HUES48 (cell line): ENCODE measurements around the gene GNAI3.

Experiments used
- H3K27ac ChIP-seq: one replicate; pipeline ENCODE4 v1.7.0; 2013; ENCODE audit warnings: low read depth, low read length, inconsistent platforms
- H3K27me3 ChIP-seq: 2 replicates; pipeline ENCODE4 v1.6.1; 2013; ENCODE audit warnings: mild to moderate bottlenecking, low read length; ENCODE audit not compliant: control insufficient read depth, insufficient read depth
- H3K36me3 ChIP-seq: 2 replicates; pipeline ENCODE4 v1.6.1; 2013; ENCODE audit warnings: low read length; ENCODE audit not compliant: control insufficient read depth, insufficient read depth
- H3K4me1 ChIP-seq: 2 replicates; pipeline ENCODE4 v1.6.1; 2013; ENCODE audit warnings: mild to moderate bottlenecking, low read length; ENCODE audit not compliant: control insufficient read depth, insufficient read depth
- H3K4me3 ChIP-seq: 2 replicates; pipeline ENCODE4 v1.5.1; 2013; ENCODE audit warnings: mild to moderate bottlenecking, low read depth, low read length
- H3K9ac ChIP-seq: 2 replicates; pipeline ENCODE4 v1.6.1; 2013; ENCODE audit warnings: mild to moderate bottlenecking, low read depth, low read length, moderate library complexity
- H3K9me3 ChIP-seq: 2 replicates; pipeline ENCODE4 v1.6.1; 2013; ENCODE audit warnings: low read length; ENCODE audit not compliant: control insufficient read depth, insufficient read depth

GNAI3 gene

GRCh38 chr1:109556563-109556962 is 8.1 kb downstream of the GNAI3 start:
- H3K9ac ChIP-seq = no peak overlapping the region
- no peak overlapping the region for H3K4me3 ChIP-seq
- 0 out of 2 replicates have a peak, but pooled peaks cover 2% of the 10 kb centered on the region for H3K4me1 ChIP-seq
- no peaks in the 10 kb centered on the region for H3K36me3 ChIP-seq
- no peaks in the 10 kb centered on the region for H3K27me3 ChIP-seq
- no peaks in the 10 kb centered on the region for H3K9me3 ChIP-seq
- H3K27ac ChIP-seq = no peak overlapping the region

DNA sequence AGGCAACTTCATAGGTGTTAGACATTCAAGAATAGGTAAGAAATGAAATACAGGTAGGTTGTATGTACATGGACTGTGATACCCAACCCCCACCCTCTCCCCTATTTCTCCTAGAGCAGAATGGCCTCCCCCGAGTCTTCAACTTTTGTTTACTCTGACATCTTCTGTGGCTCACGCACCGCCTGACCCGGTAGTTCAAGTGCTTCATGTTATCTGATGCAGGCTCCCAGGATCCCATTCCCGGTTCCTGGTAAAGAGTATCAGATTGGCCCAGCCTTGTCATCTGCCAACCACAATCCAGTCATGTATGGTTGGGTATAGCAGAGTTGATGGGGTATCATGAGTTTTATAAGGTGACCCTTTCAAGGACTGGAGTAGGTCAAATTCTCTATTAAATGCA is 9.1 kb downstream of the GNAI3 start:
- H3K27me3 ChIP-seq = no peaks in the 10 kb centered on the region
- peaks cover 11% of the 10 kb centered on the region; the same call in 1 of the 2 replicates for H3K4me1 ChIP-seq
- no peak overlapping the region for H3K27ac ChIP-seq
- no peaks in the 10 kb centered on the region for H3K36me3 ChIP-seq
- H3K9me3 ChIP-seq = no peaks in the 10 kb centered on the region
- no peak overlapping the region for H3K4me3 ChIP-seq
- H3K9ac ChIP-seq = no peak overlapping the region

DNA sequence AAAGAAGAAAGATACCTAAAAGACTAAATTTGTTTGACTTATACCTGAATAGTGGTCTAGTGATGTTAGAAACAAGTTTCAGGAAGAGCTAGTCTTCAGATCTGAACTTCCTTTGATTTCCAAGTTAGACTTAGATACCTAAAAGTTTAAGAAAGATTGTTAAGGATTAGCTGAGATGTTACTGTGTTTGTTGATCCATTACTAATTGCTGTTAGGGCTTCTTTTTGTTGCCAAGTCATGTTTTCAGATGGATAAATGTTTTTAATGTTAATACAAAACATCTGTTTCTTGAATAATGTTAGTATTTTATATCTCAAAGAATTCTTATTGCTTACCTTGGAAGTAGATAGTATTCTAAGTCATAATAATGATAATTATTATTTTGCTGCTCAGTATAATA is 11.6 kb downstream of the GNAI3 start:
- Histone ChIP-seq H3K27me3 (no peaks in the 10 kb centered on the region), H3K9me3 (no peaks in the 10 kb centered on the region), H3K4me1 (peaks cover 34% of the 10 kb centered on the region), H3K9ac (no peak overlapping the region), H3K4me3 (no peak overlapping the region), H3K27ac (no peak overlapping the region), H3K36me3 (no peaks in the 10 kb centered on the region)

DNA sequence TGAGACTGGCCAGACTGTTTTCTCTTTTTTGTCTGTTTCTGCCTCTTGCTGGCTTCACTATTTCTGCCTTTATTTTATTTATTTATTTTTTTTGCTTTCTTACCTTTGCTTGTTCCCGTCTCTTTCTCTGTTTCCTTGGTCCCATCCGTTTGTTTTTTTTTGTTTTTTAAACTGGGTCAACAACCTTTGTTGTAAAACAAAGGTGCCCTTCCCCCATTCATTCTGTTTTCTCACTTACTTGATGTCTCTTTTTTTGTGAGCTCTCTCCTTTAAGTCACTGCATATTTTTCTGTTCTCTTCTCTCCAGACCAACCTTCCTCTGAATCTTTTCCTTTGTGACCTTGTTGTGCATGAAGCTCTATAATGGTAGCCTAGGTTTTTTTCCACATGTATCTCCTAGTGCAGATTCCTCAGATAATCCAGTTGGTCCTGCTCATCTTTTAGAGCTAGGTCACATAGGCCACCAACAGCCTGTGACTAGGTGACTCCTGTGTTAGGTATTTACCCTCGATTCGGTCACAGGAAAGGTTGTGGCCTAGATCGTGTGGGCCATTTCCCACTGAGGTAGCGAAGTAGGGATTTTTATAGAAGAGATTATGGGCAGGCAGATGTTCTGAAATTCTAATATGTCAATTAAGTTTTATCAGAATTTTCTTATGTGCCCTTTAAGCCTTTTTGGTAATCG is 15.9 kb downstream of the GNAI3 start:
- Histone ChIP-seq H3K27ac (peak overlapping the region; percentile 93), H3K9me3 (no peaks in the 10 kb centered on the region), H3K9ac (peak overlapping the region; percentile 42), H3K4me3 (peak overlapping the region; percentile 42), H3K36me3 (no peaks in the 10 kb centered on the region), H3K4me1 (peaks cover 50% of the 10 kb centered on the region), H3K27me3 (no peaks in the 10 kb centered on the region)

GRCh38 chr1:109565241-109565640 is 16.8 kb downstream of the GNAI3 start:
- Histone ChIP-seq H3K36me3 (no peaks in the 10 kb centered on the region), H3K9me3 (no peaks in the 10 kb centered on the region), H3K4me3 (no peak overlapping the region), H3K27me3 (no peaks in the 10 kb centered on the region), H3K27ac (peak overlapping the region; percentile 93), H3K9ac (no peak overlapping the region), H3K4me1 (peaks cover 54% of the 10 kb centered on the region)

DNA sequence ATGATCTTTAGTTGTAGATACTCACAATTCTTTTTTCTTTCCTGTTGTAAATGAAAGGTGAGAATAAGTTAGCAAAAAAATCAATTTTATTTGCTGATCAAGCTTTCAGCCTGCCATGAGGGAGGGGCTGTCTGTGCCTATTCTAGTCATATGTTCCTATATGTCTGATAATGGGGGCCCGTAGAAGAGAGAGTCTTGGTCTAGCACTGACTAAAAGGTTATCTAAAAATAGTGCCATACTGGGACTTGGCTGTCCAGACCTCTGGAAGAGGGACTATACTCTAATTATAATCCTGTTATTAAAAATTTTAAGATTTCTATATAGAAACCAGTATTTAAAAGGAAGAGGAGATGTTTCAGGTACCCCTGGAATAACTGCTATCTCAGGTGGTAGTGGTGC is 18.6 kb downstream of the GNAI3 start:
- peaks cover 53% of the 10 kb centered on the region for H3K4me1 ChIP-seq
- no peaks in the 10 kb centered on the region for H3K27me3 ChIP-seq
- H3K4me3 ChIP-seq = no peak overlapping the region
- H3K36me3 ChIP-seq = no peaks in the 10 kb centered on the region
- H3K27ac ChIP-seq = no peak overlapping the region
- no peak overlapping the region for H3K9ac ChIP-seq
- H3K9me3 ChIP-seq = no peaks in the 10 kb centered on the region

- Histone ChIP-seq H3K4me1 (peaks cover 42% of the 10 kb centered on the region), H3K27me3 (no peaks in the 10 kb centered on the region), H3K9me3 (no peaks in the 10 kb centered on the region), H3K9ac (no peak overlapping the region), H3K36me3 (no peaks in the 10 kb centered on the region), H3K27ac (no peak overlapping the region), H3K4me3 (no peak overlapping the region)
Measured at GRCh38 chr1:109567877-109568672, 19.7 kb downstream of the GNAI3 start.

GRCh38 chr1:109569323-109569722 is 20.9 kb downstream of the GNAI3 start:
- H3K27me3 ChIP-seq = no peaks in the 10 kb centered on the region
- H3K9ac ChIP-seq = no peak overlapping the region
- H3K27ac ChIP-seq = no peak overlapping the region
- H3K4me1 ChIP-seq = peaks cover 31% of the 10 kb centered on the region
- no peak overlapping the region for H3K4me3 ChIP-seq
- H3K9me3 ChIP-seq = no peaks in the 10 kb centered on the region
- H3K36me3 ChIP-seq = peaks cover 4% of the 10 kb centered on the region; the same call in 1 of the 2 replicates

GRCh38 chr1:109570414-109570813 is 22.0 kb downstream of the GNAI3 start:
- peaks cover 4% of the 10 kb centered on the region; the same call in 1 of the 2 replicates for H3K36me3 ChIP-seq
- H3K4me3 ChIP-seq = no peak overlapping the region
- H3K4me1 ChIP-seq = peaks cover 21% of the 10 kb centered on the region
- no peak overlapping the region for H3K27ac ChIP-seq
- no peaks in the 10 kb centered on the region for H3K9me3 ChIP-seq
- no peak overlapping the region for H3K9ac ChIP-seq
- H3K27me3 ChIP-seq = no peaks in the 10 kb centered on the region

- no peaks in the 10 kb centered on the region for H3K27me3 ChIP-seq
- H3K27ac ChIP-seq = no peak overlapping the region
- no peak overlapping the region for H3K9ac ChIP-seq
- no peak overlapping the region for H3K4me3 ChIP-seq
- H3K4me1 ChIP-seq = peaks cover 13% of the 10 kb centered on the region
- H3K36me3 ChIP-seq = peaks cover 9% of the 10 kb centered on the region
- no peaks in the 10 kb centered on the region for H3K9me3 ChIP-seq
Measured at GRCh38 chr1:109573785-109574184, 25.4 kb downstream of the GNAI3 start.

- H3K27ac ChIP-seq = no peak overlapping the region
- H3K27me3 ChIP-seq = no peaks in the 10 kb centered on the region
- H3K9ac ChIP-seq = no peak overlapping the region
- H3K4me3 ChIP-seq = no peak overlapping the region
- H3K4me1 ChIP-seq = no peaks in the 10 kb centered on the region
- peaks cover 49% of the 10 kb centered on the region for H3K36me3 ChIP-seq
- no peaks in the 10 kb centered on the region for H3K9me3 ChIP-seq
Measured at GRCh38 chr1:109578947-109579443, 30.6 kb downstream of the GNAI3 start.
